22Rv1 (cell line): ENCODE data around the gene TSPYL2.

Experiments used
- ZFX ChIP-seq: fragments of 450-650 bp; IDR thresholded peaks from 2 replicates; pipeline ENCODE4 v1.6.1; 2017; ENCODE audit warnings: antibody characterized with exemption, borderline replicate concordance
- TF ChIP-seq, protein P1 (sequence below): fragments of 450-650 bp; IDR thresholded peaks from 2 replicates; pipeline ENCODE4 v1.5.1; 2017; ENCODE audit warnings: mild to moderate bottlenecking

DNA sequence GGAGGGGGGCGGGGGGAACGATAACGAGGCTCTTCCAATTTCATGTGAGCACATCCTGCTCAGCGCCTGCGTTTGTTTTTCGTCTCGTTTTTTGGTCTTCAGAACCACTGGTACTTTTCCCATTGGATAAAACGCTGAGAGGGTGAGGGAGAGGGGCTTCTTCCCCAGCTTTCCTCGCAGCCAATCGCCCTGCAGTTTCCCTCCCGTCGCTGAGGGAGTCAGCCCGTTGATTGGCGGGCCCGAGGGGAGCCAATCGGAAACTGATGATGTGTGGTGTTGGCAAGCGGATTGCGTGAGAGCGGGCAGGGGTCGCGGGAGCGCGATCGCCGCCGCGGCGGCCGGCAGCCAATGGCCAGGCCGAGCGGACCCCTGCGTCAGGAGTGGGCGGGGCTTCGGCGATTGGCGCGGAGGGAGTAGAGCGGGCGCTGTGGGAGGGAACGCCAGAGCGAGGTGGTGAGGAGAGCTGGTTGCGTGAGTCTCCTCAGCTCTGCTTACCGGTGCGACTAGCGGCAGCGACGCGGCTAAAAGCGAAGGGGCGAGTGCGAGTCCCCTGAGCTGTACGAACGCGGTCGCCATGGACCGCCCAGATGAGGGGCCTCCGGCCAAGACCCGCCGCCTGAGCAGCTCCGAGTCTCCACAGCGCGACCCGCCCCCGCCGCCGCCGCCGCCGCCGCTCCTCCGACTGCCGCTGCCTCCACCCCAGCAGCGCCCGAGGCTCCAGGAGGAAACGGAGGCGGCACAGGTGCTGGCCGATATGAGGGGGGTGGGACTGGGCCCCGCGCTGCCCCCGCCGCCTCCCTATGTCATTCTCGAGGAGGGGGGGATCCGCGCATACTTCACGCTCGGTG lies at the start of gene TSPYL2:
- TF ChIP-seq, protein P1, sequence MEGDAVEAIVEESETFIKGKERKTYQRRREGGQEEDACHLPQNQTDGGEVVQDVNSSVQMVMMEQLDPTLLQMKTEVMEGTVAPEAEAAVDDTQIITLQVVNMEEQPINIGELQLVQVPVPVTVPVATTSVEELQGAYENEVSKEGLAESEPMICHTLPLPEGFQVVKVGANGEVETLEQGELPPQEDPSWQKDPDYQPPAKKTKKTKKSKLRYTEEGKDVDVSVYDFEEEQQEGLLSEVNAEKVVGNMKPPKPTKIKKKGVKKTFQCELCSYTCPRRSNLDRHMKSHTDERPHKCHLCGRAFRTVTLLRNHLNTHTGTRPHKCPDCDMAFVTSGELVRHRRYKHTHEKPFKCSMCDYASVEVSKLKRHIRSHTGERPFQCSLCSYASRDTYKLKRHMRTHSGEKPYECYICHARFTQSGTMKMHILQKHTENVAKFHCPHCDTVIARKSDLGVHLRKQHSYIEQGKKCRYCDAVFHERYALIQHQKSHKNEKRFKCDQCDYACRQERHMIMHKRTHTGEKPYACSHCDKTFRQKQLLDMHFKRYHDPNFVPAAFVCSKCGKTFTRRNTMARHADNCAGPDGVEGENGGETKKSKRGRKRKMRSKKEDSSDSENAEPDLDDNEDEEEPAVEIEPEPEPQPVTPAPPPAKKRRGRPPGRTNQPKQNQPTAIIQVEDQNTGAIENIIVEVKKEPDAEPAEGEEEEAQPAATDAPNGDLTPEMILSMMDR: no peak
- no peak for TF ChIP-seq ZFX
